HFF-Myc (cell line): ENCODE data around the gene LDB3.

Experiments used
- DNase-seq: peaks from one replicate; pipeline ENCODE4 v3.0.0-alpha.2; 2011; ENCODE audit warnings: low read depth; ENCODE audit errors: extremely low read depth
- H3K4me3 ChIP-seq: replicated peaks from 2 replicates; pipeline ENCODE4 v1.5.1; 2011; ENCODE audit warnings: low read depth, mild to moderate bottlenecking, control low read depth, low read length
- CTCF ChIP-seq: IDR thresholded peaks from 2 replicates; pipeline ENCODE4 v1.5.1; 2012; ENCODE audit warnings: mild to moderate bottlenecking, low read depth, low read length, control low read depth; ENCODE audit errors: missing control alignments

LDB3 gene

GRCh38 chr10:86718556-86718955 is 50.2 kb downstream of the LDB3 start:
- no peak for TF ChIP-seq CTCF
- DNase-seq: no peak
- no peak overlapping the region for H3K4me3 ChIP-seq

GRCh38 chr10:86721232-86721631 is 52.9 kb downstream of the LDB3 start:
- no peak for TF ChIP-seq CTCF
- no peak for DNase-seq
- no peak overlapping the region for H3K4me3 ChIP-seq

- no peak overlapping the region for H3K4me3 ChIP-seq
These were observed 54.7 kb downstream of the LDB3 start for GRCh38 chr10:86723009-86723408.

GRCh38 chr10:86724445-86724844 is 56.1 kb downstream of the LDB3 start:
- no peak overlapping the region for H3K4me3 ChIP-seq
- DNase-seq: no peak
- no peak for TF ChIP-seq CTCF

More at GRCh38 chr10:86723009-86723408, 54.7 kb downstream of the LDB3 start:
- TF ChIP-seq CTCF: no peak
- no peak for DNase-seq

- H3K4me3 ChIP-seq: no peak overlapping the region
- no peak for TF ChIP-seq CTCF
- no peak for DNase-seq
These were observed 57.8 kb downstream of the LDB3 start for GRCh38 chr10:86725980-86726676.

GRCh38 chr10:86726677-86726999 is 58.3 kb downstream of the LDB3 start:
- DNase-seq: no peak
- no peak for TF ChIP-seq CTCF
- H3K4me3 ChIP-seq: no peak overlapping the region

- no peak for DNase-seq
- H3K4me3 ChIP-seq: no peak overlapping the region
- no peak for TF ChIP-seq CTCF
These were observed 59.2 kb downstream of the LDB3 start for GRCh38 chr10:86727470-86727869.
